Skeletal muscle tissue (tissue), 4 donors: ENCODE results near the gene LPCAT2. TPM values are rescaled to one million over a fixed set of nuclear protein-coding genes. Genes with fewer than 3 reads are reported as not detected.
"Not testable (repeated sequence)": the region's sequence is repeated elsewhere in the genome, so short reads cannot be mapped to it uniquely, and the experiment has no call there.

Experiments
- H3K27ac ChIP-seq: one replicate; pipeline ENCODE4 v1.7.0; 2013; ENCODE audit warnings: mild to moderate bottlenecking, low read depth, low read length, inconsistent platforms
- H3K27me3 ChIP-seq, 3 donors: one replicate each; pipeline ENCODE4 v1.7.0; 2013; ENCODE audit warnings: low read length in 3 of 3; ENCODE audit not compliant: control insufficient read depth in 3 of 3, insufficient read depth in 3 of 3
- H3K36me3 ChIP-seq, 3 donors: one replicate each; pipeline ENCODE4 v1.7.0; 2013; ENCODE audit warnings: low read length in 3 of 3; ENCODE audit not compliant: control insufficient read depth in 3 of 3, insufficient read depth in 3 of 3
- H3K4me1 ChIP-seq, 3 donors: one replicate each; pipeline ENCODE4 v1.7.0; 2013; ENCODE audit warnings: low read length in 3 of 3, mild to moderate bottlenecking in 3 of 3; ENCODE audit not compliant: control insufficient read depth in 3 of 3, insufficient read depth in 3 of 3
- H3K4me3 ChIP-seq, 3 donors: one replicate each; pipeline ENCODE4 v1.7.0; 2013; ENCODE audit warnings: low read length in 3 of 3
- H3K9ac ChIP-seq, 3 donors: one replicate each; pipeline ENCODE4 v1.7.0; 2013; ENCODE audit warnings: low read length in 3 of 3, mild to moderate bottlenecking in 3 of 3, moderate library complexity in 2 of 3, low read depth in 1 of 3
- H3K9me3 ChIP-seq, 3 donors: one replicate each; pipeline ENCODE4 v1.7.0; 2013; ENCODE audit warnings: low read length in 3 of 3; ENCODE audit not compliant: control insufficient read depth in 3 of 3
- total RNA-seq: library from RNA; depleted of rRNA; stranded (reverse); fragments of >200 nt; gene quantifications from one replicate; pipeline ENCODE4 v1.2.3, GENCODE V29; 2014
- donor health status: Osteomylitis.

LPCAT2 gene
- total RNA-seq, 1 donor from 2014 or later = 24.5 TPM

- H3K4me1 ChIP-seq = peaks cover 0 to 3% (median 0%) of the 10 kb centered on the region in 3 donors
- peaks cover 0 to 4% (median 0%) of the 10 kb centered on the region in 3 donors for H3K9me3 ChIP-seq
- no peak overlapping the region for H3K27ac ChIP-seq
- H3K9ac ChIP-seq = no peak overlapping the region
- no peaks in the 10 kb centered on the region for H3K27me3 ChIP-seq
- no peak overlapping the region for H3K4me3 ChIP-seq
- H3K36me3 ChIP-seq = no peaks in the 10 kb centered on the region
These were observed 97.0 kb downstream of the LPCAT2 start for GRCh38 chr16:55605754-55606336.

GRCh38 chr16:55613613-55614335, 104.9 kb downstream of the LPCAT2 start:
- Histone ChIP-seq H3K27ac (no peak overlapping the region), H3K27me3 (no peaks in the 10 kb centered on the region), H3K4me1 (no peaks in the 10 kb centered on the region), H3K9ac (no peak overlapping the region), H3K4me3 (no peak overlapping the region), H3K36me3 (no peaks in the 10 kb centered on the region), H3K9me3 (no peaks in the 10 kb centered on the region)

- Histone ChIP-seq H3K4me1 (no peaks in the 10 kb centered on the region), H3K36me3 (no peaks in the 10 kb centered on the region), H3K27me3 (no peaks in the 10 kb centered on the region), H3K4me3 (no peak overlapping the region), H3K27ac (no peak overlapping the region), H3K9me3 (no peaks in the 10 kb centered on the region), H3K9ac (no peak overlapping the region)
These were observed 106.2 kb downstream of the LPCAT2 start for GRCh38 chr16:55615071-55615470.

GRCh38 chr16:55615670-55616069, 106.8 kb downstream of the LPCAT2 start:
- not testable (repeated sequence) for H3K4me1 ChIP-seq, H3K27ac ChIP-seq, H3K4me3 ChIP-seq, H3K9me3 ChIP-seq, H3K36me3 ChIP-seq, H3K9ac ChIP-seq, H3K27me3 ChIP-seq

- Histone ChIP-seq H3K4me1 (no peaks in the 10 kb centered on the region), H3K27me3 (peaks cover 0 to 2% (median 0%) of the 10 kb centered on the region in 3 donors), H3K9me3 (no peaks in the 10 kb centered on the region), H3K27ac (no peak overlapping the region), H3K36me3 (no peaks in the 10 kb centered on the region), H3K4me3 (no peak overlapping the region), H3K9ac (no peak overlapping the region)
These were observed 112.9 kb downstream of the LPCAT2 start for GRCh38 chr16:55621771-55622170.

- H3K27ac ChIP-seq = no peak overlapping the region
- H3K9ac ChIP-seq = no peak overlapping the region
- H3K4me1 ChIP-seq = no peaks in the 10 kb centered on the region
- H3K27me3 ChIP-seq = peaks cover 0 to 2% (median 0%) of the 10 kb centered on the region in 3 donors
- no peaks in the 10 kb centered on the region for H3K36me3 ChIP-seq
- H3K9me3 ChIP-seq = no peaks in the 10 kb centered on the region
- no peak overlapping the region for H3K4me3 ChIP-seq
These were observed 113.4 kb downstream of the LPCAT2 start for GRCh38 chr16:55622272-55622671.

- Histone ChIP-seq H3K4me3 (no peak overlapping the region), H3K9ac (no peak overlapping the region), H3K4me1 (no peaks in the 10 kb centered on the region), H3K9me3 (no peaks in the 10 kb centered on the region), H3K27me3 (peaks cover 0 to 2% (median 0%) of the 10 kb centered on the region in 3 donors), H3K36me3 (no peaks in the 10 kb centered on the region), H3K27ac (no peak overlapping the region)
These were observed 114.2 kb downstream of the LPCAT2 start for GRCh38 chr16:55622930-55623561.

GRCh38 chr16:55623640-55624039, 114.8 kb downstream of the LPCAT2 start:
- Histone ChIP-seq H3K4me3 (no peak overlapping the region), H3K9me3 (no peaks in the 10 kb centered on the region), H3K9ac (no peak overlapping the region), H3K4me1 (no peaks in the 10 kb centered on the region), H3K36me3 (no peaks in the 10 kb centered on the region), H3K27me3 (peaks cover 0 to 2% (median 0%) of the 10 kb centered on the region in 3 donors), H3K27ac (no peak overlapping the region)

GRCh38 chr16:55624696-55625095, 115.8 kb downstream of the LPCAT2 start:
- H3K27ac ChIP-seq = no peak overlapping the region
- H3K9ac ChIP-seq = no peak overlapping the region
- no peaks in the 10 kb centered on the region for H3K9me3 ChIP-seq
- H3K27me3 ChIP-seq = peaks cover 0 to 2% (median 0%) of the 10 kb centered on the region in 3 donors
- H3K4me3 ChIP-seq = no peak overlapping the region
- H3K36me3 ChIP-seq = no peaks in the 10 kb centered on the region
- no peaks in the 10 kb centered on the region for H3K4me1 ChIP-seq

GRCh38 chr16:55625843-55626242, 117.0 kb downstream of the LPCAT2 start:
- Histone ChIP-seq H3K4me1 (no peaks in the 10 kb centered on the region), H3K4me3 (no peak overlapping the region), H3K9me3 (no peaks in the 10 kb centered on the region), H3K36me3 (no peaks in the 10 kb centered on the region), H3K27ac (no peak overlapping the region), H3K27me3 (peaks cover 0 to 2% (median 0%) of the 10 kb centered on the region in 3 donors), H3K9ac (no peak overlapping the region)
